Activated naive CD4-positive, alpha-beta T cell treated with anti-CD3 and anti-CD28 coated beads, Interleukin-2, amount 50 U/mL, for 72 hours (primary cell): Measurements from ENCODE around the gene LMNTD2. TPM values are rescaled to one million over a fixed set of nuclear protein-coding genes. Genes with fewer than 3 reads are reported as not detected.
"Not testable (repeated sequence)": the region's sequence is repeated elsewhere in the genome, so short reads cannot be mapped to it uniquely, and the experiment has no call there.

Experiments used
- ATAC-seq, 2 donors: fragments of 150-1000 bp; cut with Tn5 transposase; 2 replicates each; pipeline ENCODE4 v1.10.0; 2021; ENCODE audit warnings: mild to moderate bottlenecking in 2 of 2, moderate library complexity in 2 of 2
- DNase-seq, 2 donors: peaks; one replicate each; pipeline ENCODE4 v3.0.0; 2021 to 2022; ENCODE audit warnings: low spot score in 2 of 2
- H3K27ac Mint-ChIP-seq, 2 donors: one replicate each; pipeline ENCODE4 v1.8.0; 2022; ENCODE audit warnings: mild to moderate bottlenecking in 2 of 2, mixed read lengths in 2 of 2
- H3K36me3 Mint-ChIP-seq, 2 donors: one replicate each; pipeline ENCODE4 v1.8.0; 2022; ENCODE audit warnings: mixed read lengths in 2 of 2
- H3K9me3 Mint-ChIP-seq, 2 donors: one replicate each; pipeline ENCODE4 v1.8.0; 2022; ENCODE audit warnings: mixed read lengths in 2 of 2
- total RNA-seq, 2 donors: library from RNA; stranded (reverse); gene quantifications; one replicate each; pipeline ENCODE4 v1.2.3, GENCODE V29; 2022

Gene LMNTD2
- total RNA-seq, 2 donors from 2014 or later, result 5.1 to 5.8 TPM

DNA sequence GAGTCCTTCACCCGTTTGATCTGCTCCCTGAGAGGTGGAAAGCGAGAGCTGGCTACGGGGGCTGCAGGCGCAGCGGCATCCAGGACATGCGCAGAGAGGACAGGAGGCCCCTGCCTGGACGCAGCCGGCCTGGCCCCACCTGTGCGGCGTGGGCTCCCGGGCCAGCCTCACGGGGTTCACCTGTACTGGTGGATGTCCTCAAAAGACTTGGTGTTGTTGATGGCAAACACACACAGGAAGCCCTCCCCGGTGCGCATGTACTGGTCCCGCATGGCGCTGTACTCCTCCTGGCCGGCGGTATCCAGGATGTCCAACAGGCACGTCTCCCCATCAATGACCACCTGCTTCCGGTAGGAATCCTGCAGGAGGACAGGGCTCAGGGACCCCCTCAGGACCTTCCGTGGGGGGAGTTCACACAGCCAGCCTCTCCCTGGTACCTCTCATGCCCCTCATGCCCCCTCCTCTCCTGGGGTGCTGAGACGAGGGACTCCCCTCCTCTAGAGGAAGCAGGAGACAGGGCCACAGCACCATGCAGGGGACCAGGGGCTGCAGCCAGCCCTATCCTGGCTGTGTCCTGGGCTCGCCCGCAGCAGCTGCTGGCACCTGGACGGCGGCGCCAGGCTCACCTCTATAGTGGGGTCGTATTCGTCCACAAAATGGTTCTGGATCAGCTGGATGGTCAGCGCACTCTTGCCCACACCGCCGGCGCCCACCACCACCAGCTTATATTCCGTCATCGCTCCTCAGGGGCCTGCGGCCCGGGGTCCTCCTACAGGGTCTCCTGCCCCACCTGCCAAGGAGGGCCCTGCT is 26.7 kb downstream of the LMNTD2 start:
- H3K36me3 Mint-ChIP-seq, result no peaks in the 10 kb centered on the region
- no peak for ATAC-seq
- DNase-seq, result no peak

GRCh38 chr11:532986-533585 is 27.5 kb downstream of the LMNTD2 start:
- Mint-ChIP-seq H3K27ac (no peak overlapping the region), H3K36me3 (no peaks in the 10 kb centered on the region), H3K9me3 (no peaks in the 10 kb centered on the region)
- DNase-seq, result no peak
- ATAC-seq, result no peak

More for the DNA sequence above, 26.7 kb downstream of the LMNTD2 start:
- no peaks in the 10 kb centered on the region for H3K9me3 Mint-ChIP-seq
- no peak overlapping the region for H3K27ac Mint-ChIP-seq

DNA sequence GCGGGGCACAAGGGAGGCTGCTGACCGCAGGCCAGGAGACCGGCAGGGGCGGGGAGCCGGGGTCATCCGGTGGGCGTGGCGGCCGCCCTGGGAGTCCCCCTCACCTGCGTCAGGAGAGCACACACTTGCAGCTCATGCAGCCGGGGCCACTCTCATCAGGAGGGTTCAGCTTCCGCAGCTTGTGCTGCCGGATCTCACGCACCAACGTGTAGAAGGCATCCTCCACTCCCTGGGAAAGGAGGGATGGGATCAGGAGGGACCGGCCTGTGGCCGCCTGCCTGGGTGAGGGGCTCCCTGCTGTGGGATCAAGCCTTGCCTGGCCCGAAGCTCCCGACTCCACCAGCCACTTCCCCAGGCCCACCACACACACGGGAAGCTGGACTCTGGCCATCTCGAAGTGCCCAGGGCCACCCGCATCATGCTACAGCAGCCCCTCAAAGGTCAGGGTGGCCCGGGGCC is 28.0 kb downstream of the LMNTD2 start:
- DNase-seq, result no peak
- ATAC-seq, result no peak
- no peaks in the 10 kb centered on the region for H3K9me3 Mint-ChIP-seq
- H3K36me3 Mint-ChIP-seq, result no peaks in the 10 kb centered on the region
- H3K27ac Mint-ChIP-seq, result no peak overlapping the region

DNA sequence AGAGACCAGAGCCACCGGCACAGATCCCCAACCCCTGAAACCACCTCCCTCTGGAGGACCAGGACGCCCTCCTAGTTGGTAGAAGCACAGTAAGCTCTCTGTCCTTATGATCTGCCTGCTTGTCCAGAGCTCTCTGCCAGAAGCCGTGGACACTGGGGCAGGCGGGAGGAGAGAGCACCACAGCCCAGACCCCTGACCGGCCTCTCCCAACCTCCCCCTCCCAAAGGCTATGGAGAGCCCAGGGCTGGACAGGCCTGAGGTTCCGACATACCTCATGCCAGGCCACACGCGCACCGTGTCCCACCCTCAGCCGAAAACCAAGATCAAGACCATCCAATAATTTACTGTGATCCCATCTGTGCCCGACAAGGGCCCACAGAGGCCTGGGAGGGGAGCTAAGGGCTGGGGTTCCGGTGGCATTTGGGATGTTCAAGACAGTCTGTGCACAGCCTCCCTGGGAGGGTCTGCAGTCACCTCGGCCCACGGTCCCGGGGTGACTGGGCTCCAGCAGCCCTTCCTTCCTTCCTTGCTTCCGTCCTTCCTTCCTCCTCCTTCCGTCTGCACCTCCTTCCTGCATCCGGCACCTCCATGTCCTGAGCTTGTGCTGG is 28.5 kb downstream of the LMNTD2 start:
- H3K27ac Mint-ChIP-seq, result no peak overlapping the region
- no peaks in the 10 kb centered on the region for H3K36me3 Mint-ChIP-seq
- H3K9me3 Mint-ChIP-seq, result no peaks in the 10 kb centered on the region
- DNase-seq (no peak), ATAC-seq (no peak)

GRCh38 chr11:530960-531831 is 29.3 kb downstream of the LMNTD2 start:
- Mint-ChIP-seq H3K36me3 (no peaks in the 10 kb centered on the region), H3K27ac (no peak overlapping the region), H3K9me3 (no peaks in the 10 kb centered on the region)
- DNase-seq (no peak), ATAC-seq (no peak)

- H3K36me3 Mint-ChIP-seq, result no peaks in the 10 kb centered on the region
- DNase-seq (no peak), ATAC-seq (no peak)
- no peak overlapping the region for H3K27ac Mint-ChIP-seq
- no peaks in the 10 kb centered on the region for H3K9me3 Mint-ChIP-seq
Observed at GRCh38 chr11:529728-530411, 30.7 kb downstream of the LMNTD2 start.

DNA sequence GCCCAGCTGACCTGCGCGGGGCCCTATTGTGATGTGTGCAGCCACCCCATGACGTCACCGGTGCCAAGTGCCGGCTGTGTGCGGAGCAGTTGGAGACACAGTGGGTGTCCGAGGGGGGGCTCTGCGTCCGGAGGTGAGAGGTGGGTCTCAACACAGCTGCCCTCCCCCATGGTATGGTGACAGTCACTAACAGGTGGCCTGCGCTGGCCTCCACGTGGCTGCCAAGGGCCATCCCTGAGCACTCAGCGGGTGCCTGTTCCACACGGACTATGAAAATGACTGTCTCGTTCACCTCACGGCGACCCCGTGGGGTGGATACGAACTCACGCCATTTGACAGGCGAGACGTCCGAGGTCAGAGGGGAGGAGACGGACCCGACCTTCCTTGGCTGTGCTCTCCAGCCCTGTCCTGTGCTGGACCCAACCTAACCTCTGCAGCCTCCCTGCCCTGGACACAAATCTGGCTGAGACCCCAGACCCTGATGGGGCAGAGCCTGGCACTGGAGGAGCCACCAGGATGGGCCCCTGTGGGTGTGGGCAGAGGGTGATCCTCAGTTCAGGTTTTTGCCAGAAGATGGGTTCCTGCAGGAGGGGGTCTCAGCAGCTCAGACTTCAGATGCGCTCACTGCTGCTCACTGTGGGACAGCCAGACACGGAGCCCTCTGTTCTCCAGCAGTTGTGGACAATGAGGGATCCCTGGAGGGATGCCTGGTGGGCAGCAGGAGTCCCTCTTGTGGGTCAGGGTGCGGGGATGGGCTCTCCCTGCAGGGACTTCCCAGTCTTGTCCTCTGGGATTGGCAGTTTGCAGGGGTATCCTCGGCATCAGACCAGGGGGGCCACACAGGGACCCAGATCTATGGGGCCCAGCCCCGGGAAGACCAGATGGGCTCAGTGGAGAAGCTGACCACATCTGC is 31.5 kb downstream of the LMNTD2 start:
- DNase-seq (no peak), ATAC-seq (peak in 1 of 2 donors; percentile 19)
- H3K27ac Mint-ChIP-seq, result no peak overlapping the region
- H3K36me3 Mint-ChIP-seq, result no peaks in the 10 kb centered on the region
- H3K9me3 Mint-ChIP-seq, result no peaks in the 10 kb centered on the region

- DNase-seq (no peak), ATAC-seq (peak in 1 of 2 donors; percentile 6)
- H3K9me3 Mint-ChIP-seq, result no peaks in the 10 kb centered on the region
- H3K36me3 Mint-ChIP-seq, result no peaks in the 10 kb centered on the region
- no peak overlapping the region for H3K27ac Mint-ChIP-seq
Observed at GRCh38 chr11:528166-528814, 32.2 kb downstream of the LMNTD2 start.

DNA sequence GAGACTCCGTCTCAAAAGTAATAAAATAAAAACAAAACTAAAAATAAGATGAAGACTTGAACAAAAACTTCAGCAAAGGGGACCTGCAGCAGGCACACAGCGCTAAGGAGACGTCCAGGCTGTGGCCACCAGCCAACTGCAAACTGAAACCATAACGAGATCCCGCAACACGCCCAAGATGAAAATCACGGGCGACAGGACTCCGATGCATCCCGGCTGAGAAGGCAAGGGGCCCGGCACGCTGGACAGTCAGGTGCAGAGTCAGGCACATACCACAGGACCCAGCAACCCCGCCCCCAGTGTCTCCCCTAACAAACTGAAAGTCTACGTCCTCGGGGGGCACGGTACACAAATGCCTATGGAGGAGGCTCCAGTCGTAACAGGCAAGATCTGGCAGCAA is 34.3 kb downstream of the LMNTD2 start:
- no peaks in the 10 kb centered on the region for H3K9me3 Mint-ChIP-seq
- no peaks in the 10 kb centered on the region for H3K36me3 Mint-ChIP-seq
- ATAC-seq (no peak), DNase-seq (no peak)
- H3K27ac Mint-ChIP-seq, result no peak overlapping the region

GRCh38 chr11:521177-521688 is 39.3 kb downstream of the LMNTD2 start:
- peak in 1 of 2 donors; percentile 7 for ATAC-seq
- peaks cover 0 to 13% of the 10 kb centered on the region in 2 donors for H3K36me3 Mint-ChIP-seq
- peaks cover 0 to 7% of the 10 kb centered on the region in 2 donors for H3K9me3 Mint-ChIP-seq
- H3K27ac Mint-ChIP-seq, result no peak overlapping the region
- DNase-seq, result no peak

DNA sequence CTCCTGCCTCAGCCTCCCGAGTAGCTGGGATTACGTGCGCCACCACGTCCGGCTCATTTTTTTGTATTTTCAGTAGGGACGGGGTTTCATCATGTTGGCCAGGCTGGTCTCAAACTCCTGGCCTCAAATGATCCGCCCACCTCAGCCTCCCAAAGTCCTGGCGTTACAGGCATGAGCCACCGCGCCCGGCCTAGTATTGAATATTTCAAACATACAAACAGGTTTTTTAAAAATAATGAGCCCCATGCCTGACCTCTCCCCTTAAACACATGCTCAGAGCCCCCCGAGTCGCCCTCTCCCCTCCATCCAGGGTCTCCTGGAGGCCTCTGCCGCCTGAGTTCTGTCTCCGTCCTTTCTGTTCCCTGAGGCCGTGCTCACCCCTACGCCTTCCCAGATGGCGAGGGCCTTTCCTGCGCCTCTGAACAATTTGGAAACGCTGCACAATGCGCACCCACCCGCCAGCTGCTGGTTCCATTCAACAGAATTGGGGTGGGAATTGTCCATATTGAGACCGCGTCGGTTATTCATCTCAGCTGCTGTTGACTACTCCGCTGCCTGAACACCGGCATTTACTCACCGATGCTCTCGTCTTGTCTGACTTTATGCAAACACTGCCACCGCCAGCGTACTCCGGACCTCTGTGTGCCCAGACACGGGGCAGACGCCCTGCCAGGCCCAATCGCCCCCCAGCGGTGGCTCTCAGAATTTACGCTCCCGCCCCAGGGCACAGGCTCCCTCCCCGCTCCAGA is 39.9 kb downstream of the LMNTD2 start:
- H3K27ac Mint-ChIP-seq, result no peak overlapping the region
- DNase-seq (no peak), ATAC-seq (peak; percentile 3 to 19)
- peaks cover 0 to 20% of the 10 kb centered on the region in 2 donors for H3K36me3 Mint-ChIP-seq
- peaks cover 0 to 8% of the 10 kb centered on the region in 2 donors for H3K9me3 Mint-ChIP-seq

DNA sequence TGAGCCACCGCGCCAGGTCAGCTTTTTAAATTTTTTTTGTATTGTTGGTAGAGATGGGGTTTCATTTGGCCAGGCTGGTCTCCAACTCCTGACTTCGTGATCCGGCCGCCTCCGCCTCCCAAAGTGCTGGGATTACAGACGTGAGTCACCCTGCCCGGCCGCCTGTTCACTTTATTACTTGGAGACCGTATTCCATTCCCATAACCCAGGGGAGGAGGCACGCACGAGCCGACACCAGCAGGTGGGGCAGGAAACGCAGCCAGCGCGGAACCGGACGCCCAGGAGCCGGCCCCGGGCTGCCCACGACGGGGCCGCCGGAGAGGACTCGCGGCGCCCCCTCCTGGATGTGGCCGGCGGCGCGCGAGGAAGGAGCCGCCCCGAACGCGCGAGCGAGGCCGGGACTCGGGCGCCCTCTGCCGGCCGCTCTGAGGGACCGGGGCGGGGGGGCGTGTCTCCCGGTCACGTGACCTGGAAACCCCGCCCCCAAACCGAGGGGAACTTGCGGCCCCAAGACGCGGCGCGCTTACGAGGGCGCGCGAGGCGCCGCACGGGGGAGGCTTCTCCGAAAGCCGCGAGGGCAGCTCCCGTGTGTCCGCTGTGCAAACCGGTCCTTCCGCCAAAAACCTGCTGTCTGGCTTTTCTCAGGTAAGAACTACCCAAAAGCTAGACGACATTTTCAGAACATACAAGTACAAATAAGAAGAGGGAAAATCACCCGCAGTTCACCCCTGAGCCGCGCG is 41.9 kb downstream of the LMNTD2 start:
- peaks cover 0 to 28% of the 10 kb centered on the region in 2 donors for H3K36me3 Mint-ChIP-seq
- peaks cover 0 to 8% of the 10 kb centered on the region in 2 donors for H3K9me3 Mint-ChIP-seq
- H3K27ac Mint-ChIP-seq, result no peak overlapping the region
- DNase-seq (peak; percentile 89 to 91), ATAC-seq (peak; percentile 89)

DNA sequence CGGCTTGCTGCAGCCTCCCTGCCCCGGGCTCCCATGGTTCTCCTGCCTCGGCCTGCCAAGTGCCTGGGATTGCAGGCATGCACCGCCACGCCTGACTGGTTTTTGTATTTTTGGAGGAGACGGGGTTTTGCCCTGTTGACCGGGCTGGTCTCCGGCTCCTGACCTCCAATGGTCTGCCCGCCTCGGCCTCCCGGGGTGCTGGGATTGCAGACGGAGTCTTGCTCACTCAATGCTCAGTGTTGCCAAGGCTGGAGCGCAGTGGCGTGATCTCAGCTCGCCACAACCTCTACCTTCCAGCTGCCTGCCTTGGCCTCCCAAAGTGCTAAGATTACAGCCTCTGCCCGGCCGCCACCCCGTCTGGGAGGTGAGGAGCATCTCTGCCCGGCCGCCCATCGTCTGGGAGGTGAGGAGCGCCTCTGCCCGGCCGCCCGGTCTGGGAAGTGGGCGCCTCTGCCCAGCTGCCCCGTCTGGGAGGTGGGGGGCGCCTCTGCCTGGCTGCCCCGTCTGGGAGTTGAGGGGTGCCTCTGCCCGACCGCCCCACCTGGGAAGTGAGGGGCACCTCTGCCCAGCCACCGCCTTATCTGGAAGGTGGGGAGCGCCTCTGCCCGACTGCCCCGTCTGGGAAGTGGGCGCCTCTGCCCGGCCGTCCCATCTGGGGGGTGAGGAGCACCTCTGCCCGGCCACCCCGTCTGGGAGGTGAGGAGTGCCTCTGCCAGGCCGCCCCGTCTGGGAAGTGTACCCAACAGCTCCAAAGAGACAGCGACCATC is 43.4 kb downstream of the LMNTD2 start:
- not testable (repeated sequence) for ATAC-seq, DNase-seq, H3K27ac Mint-ChIP-seq, H3K9me3 Mint-ChIP-seq
- peaks cover 0 to 28% of the 10 kb centered on the region in 2 donors for H3K36me3 Mint-ChIP-seq
